C4-2B (cell line): Measurements from ENCODE around the gene ARHGAP22.

Experiments used
- ZFX ChIP-seq: fragments of 450-650 bp; IDR thresholded peaks from 2 replicates; pipeline ENCODE4 v1.6.1; 2017
- TF ChIP-seq, protein P1 (sequence below): fragments of 450-650 bp; conservative IDR thresholded peaks from 2 replicates; pipeline ENCODE4 v1.5.1; 2017; ENCODE audit warnings: mild to moderate bottlenecking

DNA sequence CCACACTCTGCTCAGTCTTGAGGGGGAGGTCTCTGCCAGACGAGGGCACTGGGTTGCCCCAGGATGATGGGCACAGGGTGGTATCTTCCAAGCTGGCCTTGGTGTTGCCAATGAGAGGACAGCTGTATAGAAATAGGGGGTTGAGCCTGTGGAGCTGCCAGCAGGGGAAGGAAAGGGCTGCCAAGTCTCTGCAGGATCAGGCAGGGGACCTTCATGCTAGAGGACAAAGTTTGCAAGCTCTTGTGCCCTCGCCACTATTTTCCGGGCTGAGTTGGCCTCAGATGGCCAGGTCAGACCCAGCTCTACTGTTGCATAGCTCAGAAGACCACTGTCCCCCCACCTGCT, 68.7 kb downstream of the ARHGAP22 start:
- TF ChIP-seq, protein P1, sequence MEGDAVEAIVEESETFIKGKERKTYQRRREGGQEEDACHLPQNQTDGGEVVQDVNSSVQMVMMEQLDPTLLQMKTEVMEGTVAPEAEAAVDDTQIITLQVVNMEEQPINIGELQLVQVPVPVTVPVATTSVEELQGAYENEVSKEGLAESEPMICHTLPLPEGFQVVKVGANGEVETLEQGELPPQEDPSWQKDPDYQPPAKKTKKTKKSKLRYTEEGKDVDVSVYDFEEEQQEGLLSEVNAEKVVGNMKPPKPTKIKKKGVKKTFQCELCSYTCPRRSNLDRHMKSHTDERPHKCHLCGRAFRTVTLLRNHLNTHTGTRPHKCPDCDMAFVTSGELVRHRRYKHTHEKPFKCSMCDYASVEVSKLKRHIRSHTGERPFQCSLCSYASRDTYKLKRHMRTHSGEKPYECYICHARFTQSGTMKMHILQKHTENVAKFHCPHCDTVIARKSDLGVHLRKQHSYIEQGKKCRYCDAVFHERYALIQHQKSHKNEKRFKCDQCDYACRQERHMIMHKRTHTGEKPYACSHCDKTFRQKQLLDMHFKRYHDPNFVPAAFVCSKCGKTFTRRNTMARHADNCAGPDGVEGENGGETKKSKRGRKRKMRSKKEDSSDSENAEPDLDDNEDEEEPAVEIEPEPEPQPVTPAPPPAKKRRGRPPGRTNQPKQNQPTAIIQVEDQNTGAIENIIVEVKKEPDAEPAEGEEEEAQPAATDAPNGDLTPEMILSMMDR, result no peak
- TF ChIP-seq ZFX, result no peak
